WTC11 (cell line): ENCODE results near the gene CRYBA1. TPM values are rescaled to one million over a fixed set of nuclear protein-coding genes. Genes with fewer than 3 reads are reported as not detected.

Experiments
- ATAC-seq: fragments of 200-7000 bp; cut with Tn5 transposase; 2 replicates; pipeline ENCODE4 v1.10.0; 2021; ENCODE audit warnings: mild to moderate bottlenecking, moderate library complexity
- CTCF ChIA-PET: fragments of 300-600 bp; sonication (Branson Sonifier 250); formaldehyde crosslinking; loops from one replicate; lab custom pipeline; 2021; ENCODE audit warnings: antibody characterized with exemption; lab: Charles Lee
- POLR2A ChIA-PET: fragments of 350-600 bp; sonication (Branson Sonifier 250); formaldehyde crosslinking; loops from one replicate; lab custom pipeline; 2021; ENCODE audit warnings: antibody characterized with exemption; lab: Charles Lee
- DNase-seq: peaks from one replicate; pipeline ENCODE4 v3.0.0; 2021; ENCODE audit warnings: low spot score
- H3K27ac Mint-ChIP-seq: 2 replicates; pipeline ENCODE4 v1.8.0; 2021; ENCODE audit warnings: mixed read lengths
- H3K27me3 Mint-ChIP-seq: 2 replicates; pipeline ENCODE4 v1.8.0; 2021; ENCODE audit warnings: low read depth, mild to moderate bottlenecking, moderate library complexity, mixed read lengths
- H3K36me3 Mint-ChIP-seq: 2 replicates; pipeline ENCODE4 v1.8.0; 2021; ENCODE audit warnings: mixed read lengths
- H3K4me1 Mint-ChIP-seq: 2 replicates; pipeline ENCODE4 v1.8.0; 2022; ENCODE audit warnings: mixed read lengths
- H3K4me3 Mint-ChIP-seq: 2 replicates; pipeline ENCODE4 v1.8.0; 2021; ENCODE audit warnings: mild to moderate bottlenecking, moderate library complexity, mixed read lengths
- H3K9me3 Mint-ChIP-seq: 2 replicates; pipeline ENCODE4 v1.8.0; 2021; ENCODE audit warnings: mixed read lengths
- ARID4B ChIP-seq: sonication (generic); formaldehyde crosslinking; IDR thresholded peaks from 2 replicates; pipeline ENCODE4 v1.8.0; 2023; ENCODE audit warnings: missing genetic modification reagents, mild to moderate bottlenecking, borderline replicate concordance
- ELF4 ChIP-seq: sonication (generic); formaldehyde crosslinking; IDR thresholded peaks from 2 replicates; pipeline ENCODE4 v1.8.1; 2022; ENCODE audit warnings: low read depth, mild to moderate bottlenecking, moderate library complexity, missing genetic modification reagents
- ESRRA ChIP-seq: sonication (generic); formaldehyde crosslinking; IDR thresholded peaks from 2 replicates; pipeline ENCODE4 v1.8.1; 2022; ENCODE audit warnings: mild to moderate bottlenecking, missing genetic modification reagents, borderline replicate concordance
- FOXJ3 ChIP-seq: sonication (generic); formaldehyde crosslinking; IDR thresholded peaks from 2 replicates; pipeline ENCODE4 v1.9.0; 2021; ENCODE audit warnings: missing genetic modification reagents, mild to moderate bottlenecking, borderline replicate concordance
- HMGXB4 ChIP-seq: sonication (generic); formaldehyde crosslinking; IDR thresholded peaks from 2 replicates; pipeline ENCODE4 v1.8.1; 2023; ENCODE audit warnings: mild to moderate bottlenecking, moderate library complexity, missing genetic modification reagents
- MYBL2 ChIP-seq: sonication (generic); formaldehyde crosslinking; IDR thresholded peaks from 2 replicates; pipeline ENCODE4 v1.8.1; 2023; ENCODE audit warnings: mild to moderate bottlenecking, moderate library complexity, missing genetic modification reagents
- NR1H2 ChIP-seq: sonication (generic); formaldehyde crosslinking; IDR thresholded peaks from 2 replicates; pipeline ENCODE4 v1.9.0; 2021; ENCODE audit warnings: mild to moderate bottlenecking, moderate library complexity, missing genetic modification reagents
- NR2C2 ChIP-seq: sonication (generic); formaldehyde crosslinking; IDR thresholded peaks from 2 replicates; pipeline ENCODE4 v1.8.0; 2022; ENCODE audit warnings: mild to moderate bottlenecking, missing genetic modification reagents
- NR3C1 ChIP-seq: sonication (generic); formaldehyde crosslinking; conservative IDR thresholded peaks from 2 replicates; pipeline ENCODE4 v1.8.1; 2023; ENCODE audit warnings: low read depth, mild to moderate bottlenecking, missing genetic modification reagents
- RORB ChIP-seq: fragments of 250-450 bp; sonication (Bioruptor Pico); IDR thresholded peaks from 2 replicates; pipeline ENCODE4 v1.9.0; 2021; ENCODE audit warnings: mild to moderate bottlenecking
- SOX15 ChIP-seq: fragments of 250-450 bp; sonication (Bioruptor Pico); IDR thresholded peaks from 2 replicates; pipeline ENCODE4 v1.9.0; 2021; ENCODE audit warnings: mild to moderate bottlenecking
- SP1 ChIP-seq: sonication (generic); formaldehyde crosslinking; conservative IDR thresholded peaks from 2 replicates; pipeline ENCODE4 v1.8.1; 2022; ENCODE audit warnings: missing genetic modification reagents
- ZNF121 ChIP-seq: sonication (generic); formaldehyde crosslinking; IDR thresholded peaks from 2 replicates; pipeline ENCODE4 v1.8.0; 2023; ENCODE audit warnings: missing genetic modification reagents
- ZNF138 ChIP-seq: sonication (generic); formaldehyde crosslinking; conservative IDR thresholded peaks from 2 replicates; pipeline ENCODE4 v1.8.1; 2022; ENCODE audit warnings: mild to moderate bottlenecking, moderate library complexity, missing genetic modification reagents
- ZNF219 ChIP-seq: sonication (generic); formaldehyde crosslinking; IDR thresholded peaks from 2 replicates; pipeline ENCODE4 v1.8.0; 2023; ENCODE audit warnings: missing genetic modification reagents, mild to moderate bottlenecking, borderline replicate concordance
- ZNF317 ChIP-seq: sonication (generic); formaldehyde crosslinking; IDR thresholded peaks from 2 replicates; pipeline ENCODE4 v1.8.1; 2023; ENCODE audit warnings: low read depth, mild to moderate bottlenecking, moderate library complexity, missing genetic modification reagents, borderline replicate concordance
- ZNF396 ChIP-seq: fragments of 250-450 bp; sonication (Bioruptor Pico); IDR thresholded peaks from 2 replicates; pipeline ENCODE4 v1.8.0; 2021; ENCODE audit warnings: mild to moderate bottlenecking, moderate library complexity, borderline replicate concordance
- total RNA-seq: library from RNA; stranded (reverse); gene quantifications from 3 replicates; pipeline ENCODE4 v1.2.3, GENCODE V29; 2021
- TF ChIP-seq, protein P1 (sequence below): sonication (generic); formaldehyde crosslinking; IDR thresholded peaks from 2 replicates; pipeline ENCODE4 v1.8.0; 2023; ENCODE audit warnings: missing genetic modification reagents
- TF ChIP-seq, protein P2 (sequence below): sonication (generic); formaldehyde crosslinking; conservative IDR thresholded peaks from 2 replicates; pipeline ENCODE4 v1.8.1; 2023; ENCODE audit warnings: mild to moderate bottlenecking, low read depth, missing genetic modification reagents, moderate library complexity
- TF ChIP-seq, protein P3 (sequence below): sonication (generic); formaldehyde crosslinking; IDR thresholded peaks from 2 replicates; pipeline ENCODE4 v1.8.1; 2022; ENCODE audit warnings: low read depth, mild to moderate bottlenecking, moderate library complexity, missing genetic modification reagents, borderline replicate concordance
- TF ChIP-seq, protein P4 (sequence below): sonication (generic); formaldehyde crosslinking; IDR thresholded peaks from 2 replicates; pipeline ENCODE4 v1.8.0; 2022; ENCODE audit warnings: mild to moderate bottlenecking, missing genetic modification reagents
- TF ChIP-seq, protein P5 (sequence below): fragments of 250-450 bp; sonication (Bioruptor Pico); IDR thresholded peaks from 2 replicates; pipeline ENCODE4 v2.1.2; 2022; ENCODE audit warnings: mild to moderate bottlenecking, moderate library complexity

The CRYBA1 gene
- total RNA-seq, 1 experiment from 2014 or later, result not detected

DNA sequence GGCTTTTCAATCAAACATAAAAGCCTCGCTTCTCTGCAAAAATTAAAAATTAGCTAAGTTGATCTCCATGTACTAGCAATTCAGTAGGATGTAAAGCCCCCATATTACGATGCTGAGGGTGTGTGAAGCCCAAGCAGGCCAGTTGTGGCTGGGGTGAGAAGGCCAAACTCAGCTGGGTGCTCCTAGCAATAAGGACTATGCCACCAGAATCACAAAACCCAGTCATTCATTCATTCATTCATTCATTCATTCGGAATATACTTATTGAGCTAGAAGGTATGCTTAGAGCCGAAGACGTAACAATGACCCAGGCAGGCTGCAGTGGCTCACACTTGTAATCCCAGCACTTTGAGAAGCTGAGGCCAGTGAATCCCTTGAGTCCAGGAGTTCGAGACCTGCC is 3.9 kb upstream of the CRYBA1 start:
- no peaks in the 10 kb centered on the region for H3K36me3 Mint-ChIP-seq
- DNase-seq, result no peak
- no peaks in the 10 kb centered on the region for H3K9me3 Mint-ChIP-seq
- TF ChIP-seq, protein P1, sequence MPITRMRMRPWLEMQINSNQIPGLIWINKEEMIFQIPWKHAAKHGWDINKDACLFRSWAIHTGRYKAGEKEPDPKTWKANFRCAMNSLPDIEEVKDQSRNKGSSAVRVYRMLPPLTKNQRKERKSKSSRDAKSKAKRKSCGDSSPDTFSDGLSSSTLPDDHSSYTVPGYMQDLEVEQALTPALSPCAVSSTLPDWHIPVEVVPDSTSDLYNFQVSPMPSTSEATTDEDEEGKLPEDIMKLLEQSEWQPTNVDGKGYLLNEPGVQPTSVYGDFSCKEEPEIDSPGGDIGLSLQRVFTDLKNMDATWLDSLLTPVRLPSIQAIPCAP (CRISPR knock-in tag), result no peak
- TF ChIP-seq NR1H2 (CRISPR knock-in tag) (no peak), MYBL2 (no peak), ZNF317 (CRISPR knock-in tag) (no peak), ZNF138 (CRISPR knock-in tag) (no peak), FOXJ3 (no peak), ZNF219 (no peak), ESRRA (CRISPR knock-in tag) (no peak), ZNF396 (CRISPR knock-in tag) (no peak), ZNF121 (CRISPR knock-in tag) (no peak), HMGXB4 (CRISPR knock-in tag) (no peak), ARID4B (CRISPR knock-in tag) (no peak), SOX15 (CRISPR knock-in tag) (no peak)
- TF ChIP-seq, protein P2, sequence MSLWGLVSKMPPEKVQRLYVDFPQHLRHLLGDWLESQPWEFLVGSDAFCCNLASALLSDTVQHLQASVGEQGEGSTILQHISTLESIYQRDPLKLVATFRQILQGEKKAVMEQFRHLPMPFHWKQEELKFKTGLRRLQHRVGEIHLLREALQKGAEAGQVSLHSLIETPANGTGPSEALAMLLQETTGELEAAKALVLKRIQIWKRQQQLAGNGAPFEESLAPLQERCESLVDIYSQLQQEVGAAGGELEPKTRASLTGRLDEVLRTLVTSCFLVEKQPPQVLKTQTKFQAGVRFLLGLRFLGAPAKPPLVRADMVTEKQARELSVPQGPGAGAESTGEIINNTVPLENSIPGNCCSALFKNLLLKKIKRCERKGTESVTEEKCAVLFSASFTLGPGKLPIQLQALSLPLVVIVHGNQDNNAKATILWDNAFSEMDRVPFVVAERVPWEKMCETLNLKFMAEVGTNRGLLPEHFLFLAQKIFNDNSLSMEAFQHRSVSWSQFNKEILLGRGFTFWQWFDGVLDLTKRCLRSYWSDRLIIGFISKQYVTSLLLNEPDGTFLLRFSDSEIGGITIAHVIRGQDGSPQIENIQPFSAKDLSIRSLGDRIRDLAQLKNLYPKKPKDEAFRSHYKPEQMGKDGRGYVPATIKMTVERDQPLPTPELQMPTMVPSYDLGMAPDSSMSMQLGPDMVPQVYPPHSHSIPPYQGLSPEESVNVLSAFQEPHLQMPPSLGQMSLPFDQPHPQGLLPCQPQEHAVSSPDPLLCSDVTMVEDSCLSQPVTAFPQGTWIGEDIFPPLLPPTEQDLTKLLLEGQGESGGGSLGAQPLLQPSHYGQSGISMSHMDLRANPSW, result no peak
- TF ChIP-seq, all 79 proteins: peak for 0
- peaks cover 29% of the 10 kb centered on the region for H3K4me1 Mint-ChIP-seq
- CTCF ChIA-PET, result interaction anchor here (1.0 to 4.9 kb wide), 10 partner anchors 9 to 127 kb away, joined by 3 to 41 read pairs (median 6); no protein-coding TSS in a partner anchor
- H3K27ac Mint-ChIP-seq, result no peak overlapping the region
- no peak overlapping the region for H3K4me3 Mint-ChIP-seq
- POLR2A ChIA-PET, result interaction anchor here (0.7 kb wide), 1 partner anchor 134 kb away, joined by 3 read pairs; no protein-coding TSS in a partner anchor
- ATAC-seq, result no peak
- no peaks in the 10 kb centered on the region for H3K27me3 Mint-ChIP-seq

GRCh38 chr17:29243792-29244191 is 2.9 kb upstream of the CRYBA1 start:
- ATAC-seq (peak; percentile 52), DNase-seq (peak; percentile 47)
- ChIA-PET CTCF (interaction anchor here (0.6 to 4.9 kb wide), 22 partner anchors 8 to 348 kb away, joined by 3 to 41 read pairs (median 4); partner anchors contain the start of gene MYO18A), POLR2A (no interaction called here)
- Mint-ChIP-seq H3K9me3 (no peaks in the 10 kb centered on the region), H3K36me3 (no peaks in the 10 kb centered on the region), H3K4me3 (no peak overlapping the region), H3K27me3 (no peaks in the 10 kb centered on the region), H3K27ac (no peak overlapping the region), H3K4me1 (peaks cover 27% of the 10 kb centered on the region)
- TF ChIP-seq, protein P1 (CRISPR knock-in tag), result no peak
- no peak for TF ChIP-seq NR2C2 (CRISPR knock-in tag)
- TF ChIP-seq RORB (CRISPR knock-in tag), result no peak
- no peak for TF ChIP-seq ZNF138 (CRISPR knock-in tag)
- TF ChIP-seq ELF4 (CRISPR knock-in tag), result no peak
- TF ChIP-seq NR3C1 (CRISPR knock-in tag), result no peak
- TF ChIP-seq SP1, result no peak
- TF ChIP-seq ZNF317 (CRISPR knock-in tag), result no peak
- TF ChIP-seq, protein P3, sequence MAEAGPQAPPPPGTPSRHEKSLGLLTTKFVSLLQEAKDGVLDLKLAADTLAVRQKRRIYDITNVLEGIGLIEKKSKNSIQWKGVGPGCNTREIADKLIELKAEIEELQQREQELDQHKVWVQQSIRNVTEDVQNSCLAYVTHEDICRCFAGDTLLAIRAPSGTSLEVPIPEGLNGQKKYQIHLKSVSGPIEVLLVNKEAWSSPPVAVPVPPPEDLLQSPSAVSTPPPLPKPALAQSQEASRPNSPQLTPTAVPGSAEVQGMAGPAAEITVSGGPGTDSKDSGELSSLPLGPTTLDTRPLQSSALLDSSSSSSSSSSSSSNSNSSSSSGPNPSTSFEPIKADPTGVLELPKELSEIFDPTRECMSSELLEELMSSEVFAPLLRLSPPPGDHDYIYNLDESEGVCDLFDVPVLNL (CRISPR knock-in tag), result no peak
- TF ChIP-seq, protein P4, sequence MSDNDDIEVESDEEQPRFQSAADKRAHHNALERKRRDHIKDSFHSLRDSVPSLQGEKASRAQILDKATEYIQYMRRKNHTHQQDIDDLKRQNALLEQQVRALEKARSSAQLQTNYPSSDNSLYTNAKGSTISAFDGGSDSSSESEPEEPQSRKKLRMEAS, result no peak
- TF ChIP-seq, protein P5, sequence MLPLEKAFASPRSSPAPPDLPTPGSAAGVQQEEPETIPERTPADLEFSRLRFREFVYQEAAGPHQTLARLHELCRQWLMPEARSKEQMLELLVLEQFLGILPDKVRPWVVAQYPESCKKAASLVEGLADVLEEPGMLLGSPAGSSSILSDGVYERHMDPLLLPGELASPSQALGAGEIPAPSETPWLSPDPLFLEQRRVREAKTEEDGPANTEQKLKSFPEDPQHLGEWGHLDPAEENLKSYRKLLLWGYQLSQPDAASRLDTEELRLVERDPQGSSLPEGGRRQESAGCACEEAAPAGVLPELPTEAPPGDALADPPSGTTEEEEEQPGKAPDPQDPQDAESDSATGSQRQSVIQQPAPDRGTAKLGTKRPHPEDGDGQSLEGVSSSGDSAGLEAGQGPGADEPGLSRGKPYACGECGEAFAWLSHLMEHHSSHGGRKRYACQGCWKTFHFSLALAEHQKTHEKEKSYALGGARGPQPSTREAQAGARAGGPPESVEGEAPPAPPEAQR, result no peak
